GM12878 (cell line): Measurements from ENCODE around the gene ZNF423. TPM values are rescaled to one million over a fixed set of nuclear protein-coding genes. Genes with fewer than 3 reads are reported as not detected.

Experiments used
- ATAC-seq: fragments of 200-7000 bp; cut with Tn5 transposase; 3 replicates; pipeline ENCODE4 v1.9.1; 2020; ENCODE audit warnings: mild to moderate bottlenecking, moderate library complexity
- BruUV-seq: library from RNA; stranded (reverse); fragments of 400-500 nt; replicated peaks from 2 replicates; lab custom pipeline; 2021; lab: Mats Ljungman, UMichigan
- CTCF ChIA-PET: fragments of 300-600 bp; sonication (Branson Sonifier 250); formaldehyde crosslinking; extraction: SDS; loops from one replicate; lab custom pipeline; 2021; ENCODE audit warnings: inconsistent platforms; lab: Yijun Ruan, JAX
- POLR2A ChIA-PET: fragments of 350-600 bp; formaldehyde crosslinking; extraction: SDS; loops from one replicate; lab custom pipeline; 2021; ENCODE audit warnings: inconsistent platforms; lab: Charles Lee
- RAD21 ChIA-PET: fragments of 300-600 bp; sonication (Branson Sonifier 250); formaldehyde crosslinking; loops from one replicate; lab custom pipeline; 2023; ENCODE audit warnings: antibody characterized with exemption; ENCODE audit not compliant: unreplicated experiment; lab: Charles Lee
- SMC1A ChIA-PET: fragments of 300-600 bp; sonication (Branson Sonifier 250); formaldehyde crosslinking; loops from one replicate; lab custom pipeline; 2023; ENCODE audit not compliant: unreplicated experiment, uncharacterized antibody; lab: Charles Lee
- DNase-seq: peaks from one replicate; pipeline ENCODE4 v3.0.0-alpha.2; 2011; ENCODE audit warnings: low read depth, low spot score
- FAIRE-seq: peaks from 3 replicates; lab custom pipeline; 2011; peaks lifted over from hg19 to GRCh38; lab: Jason Lieb, UNC
- H2AFZ ChIP-seq: 2 replicates; pipeline ENCODE4 v1.6.0; 2011; ENCODE audit warnings: low read depth, low read length, control low read depth; ENCODE audit not compliant: control insufficient read depth
- H3K27ac ChIP-seq: 2 replicates; pipeline ENCODE4 v1.5.1; 2011; ENCODE audit warnings: control low read depth; ENCODE audit not compliant: control insufficient read depth, insufficient read depth
- H3K27me3 ChIP-seq, 2 experiments: replicated peaks in 1 of 2; 2 replicates each; pipeline versions ENCODE4 v1.6.0 to v1.6.1; 2011; ENCODE audit warnings: low read length in 1 of 2; ENCODE audit not compliant: control insufficient read depth in 2 of 2, insufficient read depth in 2 of 2
- H3K36me3 ChIP-seq, 2 experiments: 2 replicates each; pipeline ENCODE4 v1.5.1; 2011; ENCODE audit warnings: low read length in 1 of 2; ENCODE audit not compliant: control insufficient read depth in 2 of 2, insufficient read depth in 2 of 2
- H3K4me1 ChIP-seq: 2 replicates; pipeline ENCODE4 v1.6.1; 2011; ENCODE audit warnings: mild to moderate bottlenecking, low read length, moderate library complexity, mixed read lengths; ENCODE audit not compliant: control insufficient read depth, insufficient read depth
- H3K4me2 ChIP-seq: 2 replicates; pipeline ENCODE4 v1.6.0; 2011; ENCODE audit warnings: control low read depth; ENCODE audit not compliant: control insufficient read depth, insufficient read depth
- H3K4me3 ChIP-seq: fragments of 200-600 bp; sonication (generic); 2 replicates; pipeline ENCODE4 v1.5.1; 2016
- H3K79me2 ChIP-seq: 2 replicates; pipeline ENCODE4 v1.6.0; 2011; ENCODE audit warnings: low read length; ENCODE audit not compliant: control insufficient read depth, insufficient read depth
- H3K9ac ChIP-seq: 2 replicates; pipeline ENCODE4 v1.8.0; 2011; ENCODE audit warnings: low read length, control low read depth, mixed read lengths; ENCODE audit not compliant: control insufficient read depth, insufficient read depth
- H3K9me3 ChIP-seq: replicated peaks from 3 replicates; pipeline ENCODE4 v1.5.1; 2011; ENCODE audit warnings: mild to moderate bottlenecking, low read length; ENCODE audit not compliant: control insufficient read depth, insufficient read depth
- H4K20me1 ChIP-seq: 2 replicates; pipeline ENCODE4 v1.6.0; 2011; ENCODE audit not compliant: control insufficient read depth, insufficient read depth
- CHD4 ChIP-seq: fragments of 200-600 bp; sonication (generic); IDR thresholded peaks from 2 replicates; pipeline ENCODE4 v1.6.1; 2016; ENCODE audit warnings: mild to moderate bottlenecking
- DPF2 ChIP-seq: fragments of 450-650 bp; IDR thresholded peaks from 2 replicates; pipeline ENCODE4 v1.6.1; 2017; ENCODE audit warnings: mild to moderate bottlenecking
- KAT2A ChIP-seq: conservative IDR thresholded peaks from 2 replicates; pipeline ENCODE4 v1.6.1; 2011; ENCODE audit warnings: low read depth, low read length; ENCODE audit not compliant: control insufficient read depth
- MLLT1 ChIP-seq: fragments of 450-650 bp; IDR thresholded peaks from 2 replicates; pipeline ENCODE4 v1.6.1; 2016; ENCODE audit warnings: mild to moderate bottlenecking
- NR2C1 ChIP-seq: fragments of 450-650 bp; IDR thresholded peaks from 2 replicates; pipeline ENCODE4 v1.6.1; 2017; ENCODE audit warnings: antibody characterized with exemption, mild to moderate bottlenecking, moderate library complexity
- PKNOX1 ChIP-seq: fragments of 450-650 bp; IDR thresholded peaks from 2 replicates; pipeline ENCODE4 v1.6.1; 2016; ENCODE audit warnings: mild to moderate bottlenecking
- SRF ChIP-seq, 2 experiments: IDR thresholded peaks; 2 replicates each; pipeline ENCODE4 v1.6.1; 2011; ENCODE audit warnings: low read depth in 2 of 2, low read length in 2 of 2, mild to moderate bottlenecking in 1 of 2, moderate library complexity in 1 of 2
- ZBTB40 ChIP-seq: fragments of 450-650 bp; IDR thresholded peaks from 2 replicates; pipeline ENCODE4 v1.6.1; 2016; ENCODE audit warnings: mild to moderate bottlenecking, moderate library complexity, borderline replicate concordance
- ZNF24 ChIP-seq: fragments of 450-650 bp; IDR thresholded peaks from 2 replicates; pipeline ENCODE4 v1.6.1; 2017; ENCODE audit warnings: antibody characterized with exemption, mild to moderate bottlenecking
- WGBS: methylation state at CpG from one replicate; pipeline ENCODE4 v1.1.6; 2016; ENCODE audit warnings: low lambda C conversion rate; ENCODE audit not compliant: insufficient replicate concordance, insufficient coverage; ENCODE audit errors: missing lambda C conversion rate; 5-methylcytosine and 5-hydroxymethylcytosine counted together
- in situ Hi-C: fragments of 300-500 bp; cut with MboI; formaldehyde crosslinking; loops from 9 replicates; pipeline ENCODE4 v1.14.3; 2018; ENCODE audit warnings: mixed read lengths
- intact Hi-C: fragments of 100-400 bp; cut with micrococcal nuclease; formaldehyde crosslinking; loops from one replicate; pipeline ENCODE4 v1.14.2; 2022; ENCODE audit not compliant: unreplicated experiment
- polyA plus RNA-seq, 11 experiments: library from polyadenylated mRNA; depleted of rRNA in 4 of 11; unstranded in 6 of 11; stranded (reverse) in 5 of 11; fragments of >200 nt; fragmentation: Nextera tagmentation in 4 of 11; fragmentation: Illumina TruSeq in 1 of 11; extraction: Ambion mirVana in 4 of 11; extraction: Trizol in 1 of 11; gene quantifications; 1 replicate in 1 of 11; 2 replicates in 10 of 11; pipeline versions ENCODE4 v1.2.1 to v1.2.3, GENCODE V29; 2011 to 2016; ENCODE audit warnings: inconsistent platforms in 2 of 11, missing spikeins in 2 of 11, low read depth in 1 of 11
- total RNA-seq, 4 experiments: library from RNA; depleted of rRNA in 3 of 4; stranded (reverse); fragments of >200 nt in 3 of 4; fragmentation: Illumina TruSeq in 1 of 4; extraction: Trizol in 1 of 4; gene quantifications; 2 replicates each; pipeline versions ENCODE4 v1.2.1 to v1.2.3, GENCODE V29; 2013 to 2021
- TF ChIP-seq, protein P1 (sequence below): IDR thresholded peaks from 2 replicates; pipeline ENCODE4 v1.6.1; 2011; ENCODE audit warnings: borderline replicate concordance, low read depth, mild to moderate bottlenecking, moderate library complexity, mixed read lengths, low read length; ENCODE audit not compliant: insufficient read depth; ENCODE audit errors: extremely low read length

Gene ZNF423
- total and polyA plus RNA-seq, 10 of the 15 experiments (the other 5 are each of a cell fraction or from before 2014, with no cell fraction given): 0.03 to 0.64 (median 0.10) TPM

- no peak for DNase-seq
- in situ Hi-C loops (no loop called here), intact Hi-C loops (no loop called here)
- Histone ChIP-seq H3K4me1 (no peaks in the 10 kb centered on the region), H3K4me2 (no peak overlapping the region), H2AFZ (no peak overlapping the region), H3K27ac (no peak overlapping the region), H4K20me1 (no peaks in the 10 kb centered on the region), H3K27me3 (no peaks in the 10 kb centered on the region; a peak in 1 of 4 replicates), H3K4me3 (no peak overlapping the region), H3K9me3 (no peaks in the 10 kb centered on the region), H3K36me3 (no peaks in the 10 kb centered on the region), H3K9ac (no peak overlapping the region), H3K79me2 (no peaks in the 10 kb centered on the region)
- RAD21 ChIA-PET: no interaction called here
- CTCF ChIA-PET: no interaction called here
- SMC1A ChIA-PET: no interaction called here
- no TSS peak for BruUV-seq
- POLR2A ChIA-PET: no interaction called here
- no peak for ATAC-seq
- FAIRE-seq: no peak
- TF ChIP-seq ZNF24 (no peak), MLLT1 (no peak), KAT2A (no peak)
- TF ChIP-seq, all 136 proteins: peak for 0
- 41% methylated on average over 11 of the region's 11 CpGs for WGBS
Measured at GRCh38 chr16:49672753-49673152, 183.2 kb downstream of the ZNF423 start.

DNA sequence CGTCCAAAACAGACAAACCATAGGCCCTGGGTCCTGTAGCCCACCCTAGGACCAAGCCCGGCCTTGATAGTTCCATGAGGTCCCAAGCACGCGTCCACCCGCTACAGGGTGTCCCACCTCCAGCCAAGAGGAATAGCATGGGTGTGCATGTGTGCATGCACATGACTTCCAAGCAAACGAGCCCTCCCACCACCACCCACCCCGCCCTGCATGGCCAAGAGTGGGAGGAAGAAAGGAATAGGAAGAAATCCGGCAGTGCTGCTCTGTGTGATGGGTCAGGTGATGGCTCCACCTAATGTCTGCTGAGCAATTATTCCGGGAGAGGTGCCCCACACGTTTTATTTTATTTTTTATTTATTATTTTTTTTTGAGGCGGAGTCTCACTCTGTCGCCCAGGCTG lies 184.6 kb downstream of the ZNF423 start:
- Histone ChIP-seq H4K20me1 (no peaks in the 10 kb centered on the region), H3K27ac (no peak overlapping the region), H3K79me2 (no peaks in the 10 kb centered on the region), H3K9ac (no peak overlapping the region), H3K4me1 (no peaks in the 10 kb centered on the region), H2AFZ (no peak overlapping the region), H3K4me3 (no peak overlapping the region), H3K27me3 (no peaks in the 10 kb centered on the region; a peak in 1 of 4 replicates), H3K4me2 (no peak overlapping the region), H3K9me3 (no peaks in the 10 kb centered on the region), H3K36me3 (no peaks in the 10 kb centered on the region)
- POLR2A ChIA-PET: no interaction called here
- intact Hi-C loops: no loop called here
- WGBS: 28% methylated on average over 12 of the region's 12 CpGs
- no peak for FAIRE-seq
- no TSS peak for BruUV-seq
- SMC1A ChIA-PET: no interaction called here
- CTCF ChIA-PET: no interaction called here
- DNase-seq: no peak
- in situ Hi-C loops: no loop called here
- RAD21 ChIA-PET: no interaction called here
- no peak for ATAC-seq
- TF ChIP-seq DPF2 (no peak), ZBTB40 (no peak), NR2C1 (no peak), CHD4 (no peak), PKNOX1 (no peak), SRF (IDR thresholded peaks at IDR 0.05; ENCODE audit: low read depth in 2 of 2, low read length in 2 of 2) (no peak)
- TF ChIP-seq, protein P1, sequence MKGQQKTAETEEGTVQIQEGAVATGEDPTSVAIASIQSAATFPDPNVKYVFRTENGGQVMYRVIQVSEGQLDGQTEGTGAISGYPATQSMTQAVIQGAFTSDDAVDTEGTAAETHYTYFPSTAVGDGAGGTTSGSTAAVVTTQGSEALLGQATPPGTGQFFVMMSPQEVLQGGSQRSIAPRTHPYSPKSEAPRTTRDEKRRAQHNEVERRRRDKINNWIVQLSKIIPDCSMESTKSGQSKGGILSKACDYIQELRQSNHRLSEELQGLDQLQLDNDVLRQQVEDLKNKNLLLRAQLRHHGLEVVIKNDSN: no peak
